Loucy (cell line): Measurements from ENCODE around the gene SEMA3F.

Experiments used
- H2AFZ ChIP-seq: fragments of 200-600 bp; sonication (generic); 2 replicates; pipeline ENCODE4 v1.6.0; 2016; ENCODE audit warnings: antibody characterized with exemption, mild to moderate bottlenecking, low read length, moderate library complexity
- H3F3A ChIP-seq: fragments of 200-600 bp; 2 replicates; pipeline ENCODE4 v1.6.0; 2016; ENCODE audit warnings: antibody characterized with exemption, low read depth, mild to moderate bottlenecking
- H3K27me3 ChIP-seq: fragments of 200-600 bp; sonication (generic); 2 replicates; pipeline ENCODE4 v1.6.1; 2014; ENCODE audit warnings: low read length, mild to moderate bottlenecking; ENCODE audit not compliant: insufficient read depth, poor library complexity, severe bottlenecking
- H3K36me3 ChIP-seq: fragments of 200-600 bp; sonication (generic); 2 replicates; pipeline ENCODE4 v1.6.1; 2016; ENCODE audit warnings: low read length; ENCODE audit not compliant: insufficient read depth
- H3K4me1 ChIP-seq: fragments of 200-600 bp; sonication (generic); 2 replicates; pipeline ENCODE4 v1.5.1; 2014; ENCODE audit warnings: low read length, mild to moderate bottlenecking; ENCODE audit not compliant: insufficient read depth, poor library complexity, severe bottlenecking
- H3K4me2 ChIP-seq: fragments of 200-600 bp; sonication (generic); 2 replicates; pipeline ENCODE4 v1.6.0; 2014; ENCODE audit warnings: antibody characterized with exemption, low read length, low read depth, mild to moderate bottlenecking; ENCODE audit not compliant: poor library complexity, severe bottlenecking
- H3K4me3 ChIP-seq: fragments of 200-600 bp; sonication (generic); 2 replicates; pipeline ENCODE4 v1.5.1; 2014; ENCODE audit warnings: low read length, mild to moderate bottlenecking, mixed read lengths; ENCODE audit not compliant: poor library complexity, severe bottlenecking
- H3K79me2 ChIP-seq: fragments of 200-600 bp; sonication (generic); 2 replicates; pipeline ENCODE4 v1.6.1; 2014; ENCODE audit warnings: low read length; ENCODE audit not compliant: insufficient read depth
- H3K9ac ChIP-seq: fragments of 200-600 bp; sonication (generic); 2 replicates; pipeline ENCODE4 v1.6.0; 2014; ENCODE audit warnings: mild to moderate bottlenecking, low read depth, low read length, moderate library complexity; ENCODE audit not compliant: poor library complexity, severe bottlenecking
- H3K9me2 ChIP-seq: fragments of 200-600 bp; sonication (generic); replicated peaks from 2 replicates; pipeline ENCODE4 v1.6.1; 2016; ENCODE audit warnings: low read depth, low read length, mixed read lengths
- H3K9me3 ChIP-seq: fragments of 200-600 bp; sonication (generic); 2 replicates; pipeline ENCODE4 v1.6.1; 2014; ENCODE audit warnings: mild to moderate bottlenecking, antibody characterized with exemption, low read length, low read depth; ENCODE audit not compliant: insufficient read depth
- H4K20me1 ChIP-seq: fragments of 200-600 bp; sonication (generic); 2 replicates; pipeline ENCODE4 v1.6.0; 2014; ENCODE audit warnings: antibody characterized with exemption, low read length, mild to moderate bottlenecking; ENCODE audit not compliant: insufficient read depth, poor library complexity, severe bottlenecking
- CTCF ChIP-seq: fragments of 200-600 bp; sonication (generic); conservative IDR thresholded peaks from 2 replicates; pipeline ENCODE4 v1.5.1; 2014; ENCODE audit warnings: mild to moderate bottlenecking, antibody characterized with exemption, low read length
- EZH2phosphoT487 ChIP-seq: fragments of 200-600 bp; IDR thresholded peaks from 2 replicates; pipeline ENCODE4 v1.6.1; 2018; ENCODE audit warnings: antibody characterized with exemption, mild to moderate bottlenecking, moderate library complexity, borderline replicate concordance

SEMA3F gene

GRCh38 chr3:50218448-50218847 is 63.3 kb downstream of the SEMA3F start:
- Histone ChIP-seq H3F3A (no peaks in the 10 kb centered on the region), H3K4me1 (no peaks in the 10 kb centered on the region), H3K9ac (no peak overlapping the region), H3K36me3 (no peaks in the 10 kb centered on the region), H3K9me3 (no peaks in the 10 kb centered on the region), H3K4me3 (no peak overlapping the region), H2AFZ (no peak overlapping the region), H4K20me1 (no peaks in the 10 kb centered on the region), H3K9me2 (no peaks in the 10 kb centered on the region), H3K27me3 (no peaks in the 10 kb centered on the region), H3K79me2 (no peaks in the 10 kb centered on the region), H3K4me2 (no peak overlapping the region)
- TF ChIP-seq CTCF (no peak), EZH2phosphoT487 (no peak)

- no peak overlapping the region for H3K4me3 ChIP-seq
- no peak overlapping the region for H3K4me2 ChIP-seq
- H2AFZ ChIP-seq, result no peak overlapping the region
- no peak overlapping the region for H3K9ac ChIP-seq
- H3K36me3 ChIP-seq, result no peaks in the 10 kb centered on the region
- no peaks in the 10 kb centered on the region for H4K20me1 ChIP-seq
- H3K9me2 ChIP-seq, result no peaks in the 10 kb centered on the region
- no peaks in the 10 kb centered on the region for H3K27me3 ChIP-seq
- H3K79me2 ChIP-seq, result no peaks in the 10 kb centered on the region
- no peaks in the 10 kb centered on the region for H3F3A ChIP-seq
- no peaks in the 10 kb centered on the region for H3K4me1 ChIP-seq
- H3K9me3 ChIP-seq, result no peaks in the 10 kb centered on the region
- TF ChIP-seq EZH2phosphoT487 (no peak), CTCF (no peak)
Observed at GRCh38 chr3:50219285-50219684, 64.2 kb downstream of the SEMA3F start.

GRCh38 chr3:50220109-50220508 is 65.0 kb downstream of the SEMA3F start:
- no peaks in the 10 kb centered on the region for H3K36me3 ChIP-seq
- no peaks in the 10 kb centered on the region for H3K9me3 ChIP-seq
- H3K9ac ChIP-seq, result no peak overlapping the region
- no peaks in the 10 kb centered on the region for H3K4me1 ChIP-seq
- no peaks in the 10 kb centered on the region for H3K79me2 ChIP-seq
- H2AFZ ChIP-seq, result no peak overlapping the region
- no peaks in the 10 kb centered on the region for H3K9me2 ChIP-seq
- H3K27me3 ChIP-seq, result no peaks in the 10 kb centered on the region
- no peaks in the 10 kb centered on the region for H4K20me1 ChIP-seq
- no peak overlapping the region for H3K4me3 ChIP-seq
- H3K4me2 ChIP-seq, result no peak overlapping the region
- no peak for TF ChIP-seq EZH2phosphoT487
- no peak for TF ChIP-seq CTCF
- no peaks in the 10 kb centered on the region for H3F3A ChIP-seq
